K562 (cell line): ENCODE data around the gene ATXN1. TPM values are rescaled to one million over a fixed set of nuclear protein-coding genes. Genes with fewer than 3 reads are reported as not detected.
"Not testable (repeated sequence)": the region's sequence is repeated elsewhere in the genome, so short reads cannot be mapped to it uniquely, and the experiment has no call there.

Experiments used
- ATAC-seq: fragments of 200-7000 bp; cut with Tn5 transposase; 3 replicates; pipeline ENCODE4 v1.9.1; 2020; ENCODE audit warnings: moderate library complexity
- BruUV-seq: library from RNA; stranded (reverse); fragments of 400-500 nt; replicated peaks from 2 replicates; lab custom pipeline; 2021; lab: Mats Ljungman, UMichigan
- CTCF ChIA-PET: fragments of 300-600 bp; formaldehyde crosslinking; extraction: SDS; loops from one replicate; lab custom pipeline; 2021; ENCODE audit warnings: low intra/inter-chr PET ratio; lab: Yijun Ruan, JAX
- POLR2A ChIA-PET: fragments of 300-600, 350-650 bp; sonication (Branson Sonifier 250); formaldehyde crosslinking; extraction: SDS; loops from one replicate; lab custom pipeline; 2021; ENCODE audit warnings: antibody characterized with exemption, inconsistent platforms; lab: Yijun Ruan, JAX
- DNase-seq, 4 experiments: peaks; one replicate each; pipeline versions ENCODE4 v3.0.0 to v3.0.0-alpha.2; 2011 to 2018; ENCODE audit warnings: low spot score in 3 of 4, mixed read lengths in 3 of 4; ENCODE audit errors: extremely low read depth in 1 of 4
- FAIRE-seq: peaks from 2 replicates; lab custom pipeline; 2011; peaks lifted over from hg19 to GRCh38; lab: Jason Lieb, UNC
- H2AFZ ChIP-seq: 2 replicates; pipeline ENCODE4 v1.6.0; 2011; ENCODE audit warnings: low read depth, low read length, control low read depth, inconsistent platforms
- H3K27ac ChIP-seq: fragments of 200-600 bp; 3 replicates; pipeline ENCODE4 v1.8.0; 2011; ENCODE audit warnings: low read depth, mild to moderate bottlenecking, control low read depth, inconsistent platforms, low read length, moderate library complexity, mixed read lengths; ENCODE audit errors: extremely low read depth
- H3K27me3 ChIP-seq, 2 experiments: fragments of 300-600 bp in 1 of 2; 2 replicates in 1 of 2; 3 replicates in 1 of 2; pipeline versions ENCODE4 v1.6.0 to v1.8.0; 2011; ENCODE audit warnings: inconsistent platforms in 2 of 2, low read length in 2 of 2, mild to moderate bottlenecking in 1 of 2, mixed read lengths in 1 of 2, moderate library complexity in 1 of 2; ENCODE audit not compliant: control insufficient read depth in 2 of 2, insufficient read depth in 2 of 2
- H3K36me3 ChIP-seq: fragments of 300-600 bp; 3 replicates; pipeline ENCODE4 v1.8.0; 2011; ENCODE audit warnings: mild to moderate bottlenecking, low read length, inconsistent platforms; ENCODE audit not compliant: control insufficient read depth, insufficient read depth
- H3K4me1 ChIP-seq, 2 experiments: fragments of 200-600 bp in 1 of 2; replicated peaks in 1 of 2; 2 replicates in 1 of 2; 3 replicates in 1 of 2; pipeline versions ENCODE4 v1.5.1 to v1.8.0; 2011; ENCODE audit warnings: inconsistent platforms in 2 of 2, low read length in 2 of 2, mild to moderate bottlenecking in 1 of 2, mixed read lengths in 1 of 2, moderate library complexity in 1 of 2; ENCODE audit not compliant: control insufficient read depth in 2 of 2, insufficient read depth in 2 of 2
- H3K4me2 ChIP-seq: 2 replicates; pipeline ENCODE4 v1.6.1; 2011; ENCODE audit warnings: low read length, control low read depth, inconsistent platforms, mixed read lengths; ENCODE audit not compliant: insufficient read depth
- H3K4me3 ChIP-seq: fragments of 200-600 bp; sonication (generic), shearing (Covaris generic); 2 replicates; pipeline ENCODE4 v1.5.1; 2016; ENCODE audit warnings: control low read depth, inconsistent platforms
- H3K79me2 ChIP-seq: fragments of 200-600 bp; 3 replicates; pipeline ENCODE4 v1.8.0; 2011; ENCODE audit warnings: low read length, inconsistent platforms; ENCODE audit not compliant: control insufficient read depth, insufficient read depth
- H3K9ac ChIP-seq, 2 experiments: 2 replicates each; pipeline versions ENCODE4 v1.6.0 to v1.6.1; 2011; ENCODE audit warnings: low read depth in 2 of 2, low read length in 2 of 2, control low read depth in 1 of 2, inconsistent platforms in 1 of 2, mild to moderate bottlenecking in 1 of 2, mixed read lengths in 1 of 2; ENCODE audit not compliant: insufficient read depth in 1 of 2
- H3K9me1 ChIP-seq: one replicate; pipeline ENCODE4 v1.6.0; 2011; ENCODE audit warnings: inconsistent platforms, mild to moderate bottlenecking, low read length, moderate library complexity; ENCODE audit not compliant: control insufficient read depth, insufficient read depth
- H3K9me3 ChIP-seq: replicated peaks from 2 replicates; pipeline ENCODE4 v1.5.1; 2011; ENCODE audit warnings: low read depth, low read length, inconsistent platforms; ENCODE audit not compliant: control insufficient read depth, insufficient read depth
- H4K20me1 ChIP-seq: replicated peaks from 2 replicates; pipeline ENCODE4 v1.6.1; 2011; ENCODE audit warnings: low read length, inconsistent platforms, mixed read lengths; ENCODE audit not compliant: control insufficient read depth, insufficient read depth
- ATF1 ChIP-seq, 2 experiments: fragments of 450-650 bp in 1 of 2; IDR thresholded peaks; 2 replicates each; pipeline ENCODE4 v1.6.1; 2016; ENCODE audit warnings: missing compliant biosample characterization in 1 of 2, missing genetic modification characterization in 1 of 2
- ATF7 ChIP-seq: fragments of 450-650 bp; IDR thresholded peaks from 2 replicates; pipeline ENCODE4 v1.7.1; 2014; ENCODE audit warnings: mild to moderate bottlenecking, moderate library complexity
- CEBPB ChIP-seq: fragments of 450-650 bp; IDR thresholded peaks from 2 replicates; pipeline ENCODE4 v1.6.1; 2016; ENCODE audit warnings: missing genetic modification characterization, missing compliant biosample characterization
- CEBPG ChIP-seq, 3 experiments: fragments of 200-800 bp in 1 of 3; sonication (Bioruptor generic) in 1 of 3; sonication (generic) in 1 of 3; formaldehyde crosslinking in 1 of 3; IDR thresholded peaks in 2 of 3; conservative IDR thresholded peaks in 1 of 3; 2 replicates each; pipeline versions ENCODE4 v1.6.1 to v1.8.0; 2016 to 2022; ENCODE audit warnings: missing compliant biosample characterization in 2 of 3, missing genetic modification characterization in 2 of 3, mild to moderate bottlenecking in 1 of 3, missing genetic modification reagents in 1 of 3
- MAFG ChIP-seq: fragments of 450-650 bp; conservative IDR thresholded peaks from 2 replicates; pipeline ENCODE4 v1.6.1; 2016; ENCODE audit warnings: missing genetic modification characterization, missing compliant biosample characterization
- NFE2 ChIP-seq: IDR thresholded peaks from 2 replicates; pipeline ENCODE4 v1.6.1; 2014; ENCODE audit warnings: antibody characterized with exemption, low read depth
- NR2C2 ChIP-seq, 2 experiments: fragments of 200-800 bp in 1 of 2; sonication (Bioruptor generic) in 1 of 2; sonication (generic) in 1 of 2; formaldehyde crosslinking in 1 of 2; IDR thresholded peaks; 2 replicates each; pipeline versions ENCODE4 v1.6.1 to v1.8.0; 2016 to 2022; ENCODE audit warnings: mild to moderate bottlenecking in 1 of 2, missing compliant biosample characterization in 1 of 2, missing genetic modification characterization in 1 of 2, missing genetic modification reagents in 1 of 2
- PCBP2 ChIP-seq: fragments of 200-400 bp; formaldehyde crosslinking; IDR thresholded peaks from 2 replicates; pipeline ENCODE4 v1.6.1; 2018; ENCODE audit warnings: low read length, low read depth, mild to moderate bottlenecking, moderate library complexity; ENCODE audit not compliant: poor library complexity, severe bottlenecking
- YY1 ChIP-seq, 3 experiments: IDR thresholded peaks; 2 replicates each; pipeline ENCODE4 v1.6.1; 2011; ENCODE audit warnings: low read length in 2 of 3, mild to moderate bottlenecking in 2 of 3, moderate library complexity in 2 of 3, borderline replicate concordance in 1 of 3, control low read depth in 1 of 3, low read depth in 1 of 3; ENCODE audit not compliant: insufficient read depth in 3 of 3, insufficient replicate concordance in 2 of 3, control insufficient read depth in 1 of 3, insufficient read length in 1 of 3; ENCODE audit errors: extremely low read depth in 1 of 3
- ZNF584 ChIP-seq: fragments of 200-800 bp; sonication (Bioruptor generic); IDR thresholded peaks from 2 replicates; pipeline ENCODE4 v1.6.1; 2016; ENCODE audit warnings: low read depth, mild to moderate bottlenecking, missing genetic modification characterization, missing compliant biosample characterization
- ZNF778 ChIP-seq: fragments of 450-650 bp; formaldehyde crosslinking; IDR thresholded peaks from 2 replicates; pipeline ENCODE4 v1.4.0; 2020; ENCODE audit warnings: mild to moderate bottlenecking, moderate library complexity
- WGBS: fragments of 100-300 bp; shearing (Covaris generic); methylation state at CpG from one replicate; pipeline ENCODE4 v1.1.6; 2016; ENCODE audit warnings: low coverage, mixed read lengths; ENCODE audit not compliant: insufficient coverage; ENCODE audit errors: missing lambda C conversion rate; 5-methylcytosine and 5-hydroxymethylcytosine counted together
- in situ Hi-C: fragments of 300-500 bp; cut with MboI; formaldehyde crosslinking; loops from 4 replicates; pipeline ENCODE4 v1.15.0; 2018; ENCODE audit warnings: inconsistent platforms, mixed read lengths
- intact Hi-C: fragments of 100-400 bp; cut with micrococcal nuclease; formaldehyde crosslinking; loops from 2 replicates; pipeline ENCODE4 v1.14.2; 2022
- polyA plus RNA-seq, 8 experiments: library from polyadenylated mRNA; depleted of rRNA in 4 of 8; stranded (reverse) in 5 of 8; unstranded in 3 of 8; fragments of >200 nt; fragmentation: Nextera tagmentation in 2 of 8; fragmentation: Illumina TruSeq in 1 of 8; extraction: Ambion mirVana in 2 of 8; extraction: Trizol in 1 of 8; gene quantifications; 2 replicates each; pipeline versions ENCODE4 v1.2.1 to v1.2.3, GENCODE V29; 2011 to 2014; ENCODE audit warnings: inconsistent platforms in 1 of 8, missing spikeins in 1 of 8
- total RNA-seq, 7 experiments: library from RNA; depleted of rRNA in 6 of 7; stranded (reverse); fragments of >200 nt in 6 of 7; fragmentation: Illumina TruSeq in 2 of 7; extraction: Trizol in 2 of 7; gene quantifications; 2 replicates each; pipeline versions ENCODE4 v1.2.1 to v1.2.3, GENCODE V29; 2011 to 2021; ENCODE audit warnings: low replicate concordance in 1 of 7

The ATXN1 gene
- total and polyA plus RNA-seq, 9 of the 15 experiments (the other 6 are each of a cell fraction or from before 2014, with no cell fraction given) = under 0.01 to 1.2 (median 0.58) TPM

GRCh38 chr6:16391451-16391912 is 369.8 kb downstream of the ATXN1 start:
- CTCF ChIA-PET = no interaction called here
- DNase-seq (no peak), FAIRE-seq (no peak), ATAC-seq (no peak; the same call in 2 of the 3 replicates)
- POLR2A ChIA-PET = no interaction called here
- 50% methylated on average over 2 of the region's 2 CpGs for WGBS
- H3K9me3 ChIP-seq = no peaks in the 10 kb centered on the region
- H3K4me2 ChIP-seq = no peak overlapping the region
- intact Hi-C loops = no loop called here
- peaks cover 0 to 5% of the 10 kb centered on the region in 2 experiments; a peak in 2 of 5 replicates for H3K4me1 ChIP-seq
- no peaks in the 10 kb centered on the region for H3K79me2 ChIP-seq
- H2AFZ ChIP-seq = no peak overlapping the region
- H3K9me1 ChIP-seq = no peaks in the 10 kb centered on the region
- BruUV-seq = no TSS peak
- in situ Hi-C loops = no loop called here
- no peaks in the 10 kb centered on the region for H4K20me1 ChIP-seq
- no peak overlapping the region for H3K9ac ChIP-seq
- TF ChIP-seq PCBP2 (no peak), ZNF778 (CRISPR knock-in tag) (no peak), NR2C2 (CRISPR knock-in tag; IDR thresholded peaks at IDR 0.05) (no peak), NR2C2 (tag; IDR thresholded peaks at IDR 0.05) (0 out of 2 replicates have a peak, but pooled peaks have one; percentile 36)
- H3K4me3 ChIP-seq = no peak overlapping the region
- H3K27ac ChIP-seq = no peak overlapping the region
- H3K27me3 ChIP-seq = peaks cover 20 to 22% of the 10 kb centered on the region in 2 experiments; a peak in 4 of 5 replicates
- H3K36me3 ChIP-seq = no peaks in the 10 kb centered on the region

GRCh38 chr6:16390909-16391450 is 370.3 kb downstream of the ATXN1 start:
- H3K4me3 ChIP-seq; H3K9me1 ChIP-seq; in situ Hi-C loops; H3K27ac ChIP-seq; H2AFZ ChIP-seq; H3K4me1 ChIP-seq; DNase-seq; POLR2A ChIA-PET; H3K9me3 ChIP-seq; BruUV-seq; H3K4me2 ChIP-seq; H3K9ac ChIP-seq; H4K20me1 ChIP-seq; intact Hi-C loops; H3K79me2 ChIP-seq; FAIRE-seq; H3K36me3 ChIP-seq; CTCF ChIA-PET; TF ChIP-seq ATF1, NR2C2 (CRISPR knock-in tag; IDR thresholded peaks at IDR 0.05): not testable (repeated sequence)
- peaks cover 20 to 24% of the 10 kb centered on the region in 2 experiments; a peak in 4 of 5 replicates for H3K27me3 ChIP-seq
- WGBS = 20% methylated on average over 6 of the region's 6 CpGs
- ATAC-seq = peak; percentile 51; the same call in 1 of the 3 replicates
- TF ChIP-seq NFE2 (peak; percentile 61), CEBPB (tag) (peak; percentile 92), ATF7 (peak; percentile 58; the same call in 1 of the 2 replicates), MAFG (peak; percentile 63), ATF1 (tag; IDR thresholded peaks at IDR 0.05) (peak; percentile 29; the same call in 1 of the 2 replicates), YY1 (IDR thresholded peaks at IDR 0.05; ENCODE audit: borderline replicate concordance in 1 of 3, control insufficient read depth in 1 of 3, extremely low read depth in 1 of 3, insufficient read depth in 3 of 3, insufficient read length in 1 of 3, insufficient replicate concordance in 2 of 3, low read depth in 1 of 3, low read length in 2 of 3) (peak in 1 of 3 experiments; percentile 34), ZNF584 (0 out of 2 replicates have a peak, but pooled peaks have one; percentile 35), CEBPG (CRISPR knock-in tag; IDR thresholded peaks at IDR 0.05) (peak; percentile 75), CEBPG (tag; conservative IDR thresholded peaks at IDR 0.05 in 1 of 2, IDR thresholded peaks at IDR 0.05 in 1 of 2) (peak; percentile 90 to 96), NR2C2 (tag; IDR thresholded peaks at IDR 0.05) (peak; percentile 50; the same call in 1 of the 2 replicates)
